Panc1 (cell line): ENCODE measurements around the gene SCUBE3.

Experiments
- POLR2AphosphoS5 ChIP-seq: IDR thresholded peaks from 2 replicates; pipeline ENCODE4 v1.6.1; 2012; ENCODE audit warnings: mild to moderate bottlenecking, low read depth, low read length, moderate library complexity
- SIN3A ChIP-seq: IDR thresholded peaks from 2 replicates; pipeline ENCODE4 v1.6.1; 2012; ENCODE audit warnings: low read depth, mild to moderate bottlenecking, low read length, moderate library complexity, borderline replicate concordance; ENCODE audit not compliant: insufficient read depth
- TCF7L2 ChIP-seq: IDR thresholded peaks from 2 replicates; pipeline ENCODE4 v1.6.1; 2011; ENCODE audit warnings: mild to moderate bottlenecking, low read depth, low read length, inconsistent platforms
- TF ChIP-seq, protein P1 (sequence below): fragments of 450-650 bp; IDR thresholded peaks from 2 replicates; pipeline ENCODE4 v1.5.1; 2017; ENCODE audit warnings: mild to moderate bottlenecking
- TF ChIP-seq, protein P2 (sequence below), 2 experiments: IDR thresholded peaks; 2 replicates each; pipeline ENCODE4 v1.6.1; 2011 to 2012; ENCODE audit warnings: low read depth in 2 of 2, control low read depth in 1 of 2, low read length in 1 of 2, mild to moderate bottlenecking in 1 of 2, moderate library complexity in 1 of 2; ENCODE audit not compliant: insufficient read depth in 1 of 2

DNA sequence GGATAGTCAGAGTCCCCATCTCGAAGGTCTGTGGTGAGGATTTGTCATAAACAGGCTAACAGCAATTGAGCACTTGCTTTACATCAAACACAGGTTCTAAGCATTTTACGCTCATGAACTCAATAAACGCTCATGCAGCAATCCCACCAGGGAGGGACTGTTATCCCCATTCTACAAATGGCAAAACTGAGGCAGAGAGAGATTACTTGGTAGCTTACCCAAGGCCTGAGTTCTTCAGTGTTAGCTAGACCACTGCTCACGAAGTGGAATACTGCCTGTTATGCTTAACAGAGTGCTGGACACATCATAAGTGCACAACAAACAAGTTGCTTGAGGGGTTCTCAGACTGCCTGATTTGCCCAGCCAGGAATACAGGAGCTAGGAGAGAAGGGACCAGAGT lies 48.9 kb upstream of the SCUBE3 start:
- TF ChIP-seq, protein P1, sequence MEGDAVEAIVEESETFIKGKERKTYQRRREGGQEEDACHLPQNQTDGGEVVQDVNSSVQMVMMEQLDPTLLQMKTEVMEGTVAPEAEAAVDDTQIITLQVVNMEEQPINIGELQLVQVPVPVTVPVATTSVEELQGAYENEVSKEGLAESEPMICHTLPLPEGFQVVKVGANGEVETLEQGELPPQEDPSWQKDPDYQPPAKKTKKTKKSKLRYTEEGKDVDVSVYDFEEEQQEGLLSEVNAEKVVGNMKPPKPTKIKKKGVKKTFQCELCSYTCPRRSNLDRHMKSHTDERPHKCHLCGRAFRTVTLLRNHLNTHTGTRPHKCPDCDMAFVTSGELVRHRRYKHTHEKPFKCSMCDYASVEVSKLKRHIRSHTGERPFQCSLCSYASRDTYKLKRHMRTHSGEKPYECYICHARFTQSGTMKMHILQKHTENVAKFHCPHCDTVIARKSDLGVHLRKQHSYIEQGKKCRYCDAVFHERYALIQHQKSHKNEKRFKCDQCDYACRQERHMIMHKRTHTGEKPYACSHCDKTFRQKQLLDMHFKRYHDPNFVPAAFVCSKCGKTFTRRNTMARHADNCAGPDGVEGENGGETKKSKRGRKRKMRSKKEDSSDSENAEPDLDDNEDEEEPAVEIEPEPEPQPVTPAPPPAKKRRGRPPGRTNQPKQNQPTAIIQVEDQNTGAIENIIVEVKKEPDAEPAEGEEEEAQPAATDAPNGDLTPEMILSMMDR, result no peak
- TF ChIP-seq, protein P2, sequence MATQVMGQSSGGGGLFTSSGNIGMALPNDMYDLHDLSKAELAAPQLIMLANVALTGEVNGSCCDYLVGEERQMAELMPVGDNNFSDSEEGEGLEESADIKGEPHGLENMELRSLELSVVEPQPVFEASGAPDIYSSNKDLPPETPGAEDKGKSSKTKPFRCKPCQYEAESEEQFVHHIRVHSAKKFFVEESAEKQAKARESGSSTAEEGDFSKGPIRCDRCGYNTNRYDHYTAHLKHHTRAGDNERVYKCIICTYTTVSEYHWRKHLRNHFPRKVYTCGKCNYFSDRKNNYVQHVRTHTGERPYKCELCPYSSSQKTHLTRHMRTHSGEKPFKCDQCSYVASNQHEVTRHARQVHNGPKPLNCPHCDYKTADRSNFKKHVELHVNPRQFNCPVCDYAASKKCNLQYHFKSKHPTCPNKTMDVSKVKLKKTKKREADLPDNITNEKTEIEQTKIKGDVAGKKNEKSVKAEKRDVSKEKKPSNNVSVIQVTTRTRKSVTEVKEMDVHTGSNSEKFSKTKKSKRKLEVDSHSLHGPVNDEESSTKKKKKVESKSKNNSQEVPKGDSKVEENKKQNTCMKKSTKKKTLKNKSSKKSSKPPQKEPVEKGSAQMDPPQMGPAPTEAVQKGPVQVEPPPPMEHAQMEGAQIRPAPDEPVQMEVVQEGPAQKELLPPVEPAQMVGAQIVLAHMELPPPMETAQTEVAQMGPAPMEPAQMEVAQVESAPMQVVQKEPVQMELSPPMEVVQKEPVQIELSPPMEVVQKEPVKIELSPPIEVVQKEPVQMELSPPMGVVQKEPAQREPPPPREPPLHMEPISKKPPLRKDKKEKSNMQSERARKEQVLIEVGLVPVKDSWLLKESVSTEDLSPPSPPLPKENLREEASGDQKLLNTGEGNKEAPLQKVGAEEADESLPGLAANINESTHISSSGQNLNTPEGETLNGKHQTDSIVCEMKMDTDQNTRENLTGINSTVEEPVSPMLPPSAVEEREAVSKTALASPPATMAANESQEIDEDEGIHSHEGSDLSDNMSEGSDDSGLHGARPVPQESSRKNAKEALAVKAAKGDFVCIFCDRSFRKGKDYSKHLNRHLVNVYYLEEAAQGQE (IDR thresholded peaks at IDR 0.05; ENCODE audit: insufficient read depth in 1 of 2, low read depth in 2 of 2, low read length in 1 of 2), result no peak
- no peak for TF ChIP-seq POLR2AphosphoS5
- TF ChIP-seq SIN3A, result no peak
- no peak for TF ChIP-seq TCF7L2
